Stimulated activated CD4-positive, alpha-beta T cell treated with anti-CD3 and anti-CD28 coated beads, TNF-alpha, amount 100 ng/mL, for 4 hours (primary cell): ENCODE data around the gene PHC2.

Experiments used
- DNase-seq, 3 experiments: peaks; one replicate each; pipeline ENCODE4 v3.0.0-alpha.2; 2020; ENCODE audit warnings: low read depth in 3 of 3

Gene PHC2

DNA sequence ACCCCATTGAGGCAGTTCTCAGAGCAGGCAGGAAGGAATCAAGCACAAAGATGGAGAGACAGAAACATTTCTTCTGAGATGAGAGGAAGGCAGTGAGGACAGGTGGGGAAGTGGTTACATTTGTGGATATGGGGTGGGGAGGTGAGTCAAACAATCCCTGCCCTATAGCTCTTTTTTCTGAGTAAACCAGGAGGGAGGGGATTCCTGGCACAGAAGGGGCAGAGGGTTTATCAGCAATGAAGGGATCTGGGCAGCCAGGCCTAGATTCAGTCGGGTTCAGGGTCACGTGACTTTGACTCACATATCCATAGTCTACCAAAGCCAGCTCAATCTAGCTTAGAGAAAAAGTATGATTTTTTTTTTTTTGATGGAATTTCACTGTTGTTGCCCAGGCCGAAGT, 15.7 kb upstream of the PHC2 start:
- DNase-seq, result no peak

DNA sequence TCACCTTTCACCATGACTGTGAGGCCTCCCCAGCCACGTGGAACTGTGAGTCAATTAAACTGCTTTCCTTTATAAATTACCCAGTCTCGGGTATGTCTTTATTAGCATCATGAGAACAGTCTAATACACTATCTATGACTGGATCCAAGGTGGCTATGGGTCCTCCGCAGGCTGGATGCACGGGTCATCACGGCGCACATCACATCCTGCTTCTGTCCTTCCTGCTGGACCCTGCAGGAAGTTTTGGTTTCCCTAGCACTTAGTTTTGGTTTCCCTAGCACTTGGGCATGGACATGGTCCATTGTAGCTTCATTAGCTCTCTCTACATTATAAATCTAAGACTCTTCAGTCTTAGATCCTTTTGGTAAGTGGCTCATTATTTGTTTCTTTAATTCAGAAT, 14.2 kb upstream of the PHC2 start:
- DNase-seq, result no peak

DNA sequence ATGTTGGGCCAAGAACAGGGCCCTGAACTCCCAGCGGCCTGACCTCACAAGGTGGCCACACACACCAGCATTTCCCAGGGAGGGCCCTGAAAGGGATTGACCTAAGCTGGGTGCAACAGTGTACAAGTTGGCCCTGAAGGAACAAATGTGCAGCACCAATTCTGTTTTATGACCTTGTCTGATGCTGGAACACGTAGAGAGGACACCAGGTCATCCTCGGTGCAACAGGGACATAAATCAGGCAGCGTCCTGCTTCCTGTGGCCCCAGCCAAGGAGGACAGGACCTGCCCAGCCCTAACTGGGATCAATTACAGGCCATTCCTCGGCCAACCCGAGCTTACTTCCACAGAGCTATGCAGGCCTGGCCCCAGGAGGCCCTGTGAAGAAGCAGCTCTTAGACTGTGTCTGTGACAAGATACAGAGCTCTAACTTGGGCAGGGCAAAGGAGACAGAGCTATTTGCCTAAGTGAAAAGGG, 12.8 kb upstream of the PHC2 start:
- no peak for DNase-seq

DNA sequence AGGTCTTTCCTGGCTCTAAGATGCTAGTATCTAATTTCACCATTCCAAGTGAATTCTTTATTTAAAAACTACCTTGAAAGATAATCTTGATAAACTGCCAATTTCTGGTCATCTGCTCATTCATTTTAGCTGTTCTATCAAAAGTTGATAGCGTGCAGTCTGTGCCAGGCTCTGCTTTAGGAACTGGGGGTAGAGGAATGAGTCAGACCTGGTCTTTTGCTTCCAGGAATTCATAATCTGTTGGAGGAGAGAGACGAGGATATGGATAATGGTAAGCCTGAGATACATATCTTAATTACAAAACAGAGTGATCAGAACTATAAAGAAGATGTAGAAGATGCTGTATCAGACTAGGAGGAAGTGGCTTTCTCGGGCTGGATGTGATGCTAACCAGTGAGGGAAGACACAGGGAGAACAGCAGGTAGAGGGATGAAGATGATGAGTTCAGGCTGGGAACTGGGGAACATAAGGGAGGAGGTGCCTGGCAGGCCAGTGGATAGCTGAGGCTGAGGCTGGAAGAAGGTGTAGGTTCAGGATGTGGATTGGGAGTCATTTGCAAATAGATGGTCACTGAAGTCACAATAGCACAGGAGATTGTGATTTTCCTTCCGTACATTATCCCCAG, 12.3 kb upstream of the PHC2 start:
- no peak for DNase-seq

DNA sequence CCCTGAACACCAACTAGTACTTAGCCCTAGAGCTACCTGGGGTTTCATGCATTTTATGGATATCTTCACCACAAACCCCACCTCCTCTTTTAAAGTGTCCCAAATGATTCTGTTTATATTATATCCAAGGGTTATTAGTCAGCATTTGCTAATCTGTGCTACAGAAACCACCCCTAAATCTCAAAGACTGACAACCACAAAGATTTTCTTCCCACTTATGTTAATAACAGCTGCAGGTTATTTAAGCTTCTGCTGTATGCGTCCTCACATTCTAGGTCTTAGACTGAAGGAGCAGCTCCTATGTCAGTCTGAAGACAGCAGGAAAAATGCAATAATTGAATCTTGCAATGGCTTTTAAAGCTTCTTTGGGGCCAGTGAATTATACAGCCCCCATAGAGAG, 11.2 kb upstream of the PHC2 start:
- no peak for DNase-seq

DNA sequence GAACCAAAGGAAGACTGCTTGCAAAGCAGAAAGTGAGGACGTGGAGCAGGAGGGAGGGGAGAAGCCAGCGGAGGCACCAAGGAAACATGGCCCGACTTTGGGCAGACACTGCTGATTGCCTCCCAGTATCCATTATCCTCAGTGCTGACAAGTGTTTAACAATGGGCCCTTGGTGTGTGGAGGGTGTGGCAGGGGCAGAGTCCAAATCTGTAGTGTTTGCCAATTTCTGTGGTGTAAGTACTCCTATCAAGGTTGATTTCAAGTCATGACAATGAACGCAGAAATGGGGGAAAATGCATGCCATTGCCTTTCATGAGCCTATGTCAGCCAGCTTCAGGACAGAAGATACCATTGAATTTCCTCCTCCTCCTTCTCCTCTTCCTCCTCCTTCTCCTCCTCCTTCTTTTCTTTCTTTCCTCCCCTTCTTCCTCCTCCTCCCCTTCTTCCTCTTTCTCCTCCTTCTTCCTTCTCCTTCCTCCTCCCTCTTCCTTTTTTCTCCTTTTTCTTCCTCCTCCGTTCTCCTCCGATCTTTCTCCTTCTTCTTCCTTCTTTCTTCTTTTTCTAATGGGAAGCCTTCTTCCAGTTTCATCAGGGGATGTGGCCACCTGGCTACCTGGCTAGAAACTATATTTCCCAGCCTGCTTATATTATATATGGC, 10.3 kb upstream of the PHC2 start:
- DNase-seq, result no peak

DNA sequence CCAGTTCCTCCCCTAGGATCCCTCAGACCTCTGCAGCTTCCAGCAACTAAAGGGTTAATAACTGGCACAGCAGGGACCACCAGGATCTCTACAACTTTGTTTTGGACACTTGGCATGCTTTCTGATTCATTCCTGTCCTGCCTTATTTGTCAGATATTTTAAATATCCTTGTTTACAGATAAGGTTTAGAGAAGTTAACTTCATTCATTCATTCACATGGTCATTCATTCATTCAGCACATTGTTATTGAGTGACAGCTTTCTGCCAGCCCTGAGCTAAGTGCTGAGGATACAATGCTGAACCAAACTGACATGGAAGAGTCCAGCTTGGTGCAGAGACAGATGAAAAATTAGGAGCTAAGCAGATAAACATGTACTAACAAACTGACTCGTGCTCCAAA, 8.8 kb upstream of the PHC2 start:
- no peak for DNase-seq

DNA sequence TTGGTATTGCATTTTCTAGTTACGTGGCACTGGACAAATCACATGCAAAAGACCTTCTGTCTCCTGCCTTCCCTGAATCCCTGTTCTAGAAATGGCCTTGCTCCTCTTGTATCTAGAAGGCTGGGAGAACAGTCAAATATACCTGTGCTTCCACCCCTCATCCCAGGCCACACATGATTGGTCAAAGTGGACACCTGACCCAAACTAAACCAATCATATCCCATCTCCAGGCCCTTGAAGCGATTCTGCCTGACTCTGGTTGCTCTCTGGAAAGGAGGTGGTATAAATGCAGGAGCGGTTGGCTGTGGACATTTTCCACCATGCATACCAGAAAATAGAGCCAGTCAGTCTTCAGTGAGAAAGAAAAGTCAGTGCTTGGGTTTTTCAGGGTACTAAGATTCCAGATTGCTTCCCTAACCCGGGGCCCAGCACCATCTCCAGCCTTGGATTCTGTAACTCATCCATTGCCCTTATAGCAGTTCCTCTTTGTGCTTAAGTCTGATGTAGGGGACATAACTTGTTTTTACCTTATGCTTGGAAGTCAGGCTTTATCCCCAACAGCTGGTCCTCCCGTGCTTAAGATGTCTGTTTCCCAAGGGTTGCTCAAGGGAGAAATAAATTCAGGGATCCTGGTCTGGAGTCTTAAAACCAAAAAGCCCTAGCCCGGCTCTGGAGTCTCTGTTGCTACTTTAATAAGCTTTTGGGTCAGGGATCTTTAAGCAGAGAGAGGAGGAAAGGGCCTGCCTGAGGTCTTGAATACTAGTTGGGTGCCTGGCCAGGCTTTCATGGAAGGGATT, 7.7 kb upstream of the PHC2 start:
- no peak for DNase-seq

DNA sequence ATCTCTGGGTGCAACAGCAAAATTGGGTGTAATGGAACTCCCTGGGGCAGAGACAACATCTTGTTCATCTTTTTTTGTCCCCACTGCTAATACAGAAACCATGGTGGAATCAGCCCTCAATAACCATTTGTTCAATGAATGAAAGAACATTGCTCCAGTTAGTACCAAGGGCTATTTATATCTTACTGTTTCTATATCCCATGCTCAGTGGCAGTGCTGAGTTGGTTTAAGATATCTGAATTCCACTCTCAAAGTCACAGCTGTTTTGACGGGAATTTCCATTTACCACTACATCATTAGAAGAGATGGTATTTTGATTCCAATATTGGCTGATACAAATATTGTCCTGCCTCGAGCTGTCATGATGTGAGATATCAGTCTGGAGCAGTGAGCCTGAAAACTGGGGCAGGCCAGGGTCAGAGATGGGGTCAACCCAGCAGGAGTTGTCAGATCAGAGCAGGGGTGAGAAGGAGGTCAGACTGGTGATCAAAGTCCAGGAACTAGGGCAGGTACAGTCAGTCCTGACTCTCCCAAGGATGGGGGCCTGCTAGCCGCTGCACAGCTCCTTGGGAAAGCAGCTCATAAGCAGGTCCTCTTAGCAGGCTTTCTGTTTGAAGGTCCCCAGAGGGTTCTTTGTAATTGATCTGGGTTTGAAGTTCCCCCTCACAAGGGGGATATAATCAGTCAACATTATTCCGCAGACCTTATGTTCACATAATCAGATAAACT, 5.8 kb upstream of the PHC2 start:
- no peak for DNase-seq

DNA sequence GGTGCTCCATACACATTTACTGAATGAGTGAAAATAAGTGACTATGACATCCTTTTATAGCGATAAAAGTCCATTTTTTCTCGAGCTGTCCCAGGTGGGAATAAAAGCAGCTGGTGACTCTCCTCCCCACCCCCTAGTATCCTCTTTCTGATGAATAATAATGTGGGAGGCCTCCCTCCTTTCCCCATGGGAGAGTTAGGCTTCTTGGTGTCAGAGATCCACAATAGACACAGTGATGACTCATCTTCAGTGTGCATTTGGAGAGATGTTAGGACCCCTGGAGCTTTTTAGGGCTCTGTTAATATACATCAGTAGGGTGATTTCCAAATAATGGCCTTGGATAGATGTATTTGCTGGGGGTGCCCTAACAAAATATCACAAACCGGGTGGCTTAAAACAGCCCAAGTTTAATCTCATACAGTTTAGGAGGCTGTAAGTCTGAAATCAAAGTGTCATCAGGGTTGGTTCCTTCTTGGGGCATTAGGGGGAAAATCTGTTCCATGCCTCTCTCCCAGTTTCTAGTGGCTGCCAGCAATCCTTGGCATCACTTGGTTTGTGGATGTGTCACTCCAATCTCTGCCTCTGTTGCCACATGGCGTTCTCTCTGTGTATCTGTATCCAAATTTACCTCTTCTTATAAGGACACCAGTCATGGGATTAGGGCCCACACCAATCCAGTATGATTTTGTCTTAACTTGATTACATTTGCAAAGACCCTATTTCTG, 4.4 kb upstream of the PHC2 start:
- DNase-seq, result no peak

DNA sequence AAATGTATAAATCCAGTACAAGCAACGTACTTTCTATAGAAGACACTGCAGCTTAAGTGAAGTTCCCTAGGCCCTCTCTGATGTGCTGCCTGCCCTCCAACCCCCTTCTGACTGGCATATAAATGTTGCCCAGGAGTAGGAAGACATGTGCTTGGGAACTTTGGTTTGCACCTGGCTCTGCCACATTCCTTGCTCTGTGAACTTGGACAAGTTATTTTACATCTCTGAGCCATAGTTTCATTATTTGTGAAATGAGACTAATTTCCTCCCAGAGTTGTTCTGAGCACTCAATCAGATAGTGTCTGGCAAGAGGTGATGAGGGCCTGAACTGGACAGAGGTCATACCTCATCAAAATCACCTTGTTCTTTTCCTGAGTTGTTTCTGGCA, 3.5 kb upstream of the PHC2 start:
- DNase-seq, result no peak

DNA sequence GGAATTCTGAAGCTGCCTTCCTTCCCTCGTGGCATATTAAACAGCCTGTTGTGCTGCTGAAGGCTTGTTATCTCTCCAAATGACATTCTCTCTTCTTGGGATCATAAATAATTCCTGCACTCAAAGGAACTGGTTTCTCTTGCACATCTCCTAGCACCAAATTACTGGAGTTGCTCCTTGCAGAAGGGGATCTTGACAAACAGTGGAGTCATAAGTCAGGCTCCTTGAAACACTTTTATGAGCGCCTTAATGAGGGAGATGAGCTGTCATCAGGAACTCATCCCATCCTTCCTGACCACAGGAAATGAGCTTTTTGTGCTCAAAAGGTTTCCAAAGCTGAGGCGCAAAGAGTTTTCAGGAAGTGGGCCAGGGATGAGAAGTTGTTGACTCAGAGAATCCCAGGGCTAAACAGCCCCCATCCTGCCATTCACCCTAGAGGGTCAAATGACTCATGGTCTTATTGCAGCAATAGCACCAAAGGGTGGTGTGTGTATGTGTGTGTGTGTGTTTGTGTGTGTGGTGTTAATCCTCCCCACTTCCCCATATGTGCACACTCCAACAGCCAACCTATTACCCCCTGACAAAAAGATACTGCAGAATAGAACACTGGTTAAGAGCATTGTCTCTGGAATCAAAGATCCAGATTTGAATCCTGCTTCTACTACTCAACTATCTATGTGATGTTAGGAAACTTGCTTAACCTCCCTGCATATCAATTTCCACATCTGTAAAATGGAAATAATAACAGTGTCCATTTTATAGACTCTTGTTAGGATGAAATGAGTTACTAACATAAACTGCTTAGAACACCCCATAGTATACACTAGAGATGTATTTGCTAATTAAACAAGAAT, 2.8 kb upstream of the PHC2 start:
- DNase-seq, result no peak

DNA sequence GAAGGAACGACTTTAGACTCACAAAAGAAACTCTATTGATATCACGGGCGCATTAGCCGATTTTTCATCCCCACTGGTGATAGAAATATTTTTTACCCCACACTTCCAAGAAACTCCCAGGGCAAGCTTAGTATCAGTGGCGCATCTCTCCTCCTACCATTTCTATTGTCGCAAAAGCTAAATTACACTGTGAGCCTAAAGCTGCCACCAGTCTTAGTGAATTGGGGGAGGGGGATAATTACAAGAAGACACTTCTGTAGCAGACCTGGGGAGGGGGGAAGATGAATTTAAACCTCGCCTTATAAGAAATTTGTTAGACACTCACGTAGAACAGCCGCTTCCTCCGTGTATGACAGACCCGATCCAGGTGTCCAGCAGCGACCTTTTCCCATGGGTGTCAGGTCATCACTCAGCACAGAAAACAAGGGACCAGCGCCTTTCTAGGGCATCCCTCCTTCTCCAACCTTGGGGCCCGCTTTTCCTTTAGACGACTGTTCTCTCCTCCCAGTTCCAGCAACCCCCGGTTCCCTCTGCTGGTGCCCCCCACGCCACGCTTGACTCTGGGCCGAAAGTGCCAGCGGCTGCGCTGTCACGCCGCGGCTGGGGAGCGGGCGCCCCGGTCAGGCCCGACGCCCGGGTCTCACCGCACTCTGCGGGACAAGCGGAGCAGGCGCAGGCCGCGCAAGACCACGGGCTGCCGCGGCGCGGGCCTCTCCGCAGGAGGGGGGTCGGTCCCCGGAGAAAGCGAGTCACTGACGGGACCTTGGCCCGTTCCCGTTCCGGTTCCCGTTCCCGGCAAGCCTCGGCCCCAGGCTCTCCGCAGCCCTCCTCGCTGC, 821 bp downstream of the PHC2 start:
- peak in 2 of 3 experiments; percentile 9 for DNase-seq

DNA sequence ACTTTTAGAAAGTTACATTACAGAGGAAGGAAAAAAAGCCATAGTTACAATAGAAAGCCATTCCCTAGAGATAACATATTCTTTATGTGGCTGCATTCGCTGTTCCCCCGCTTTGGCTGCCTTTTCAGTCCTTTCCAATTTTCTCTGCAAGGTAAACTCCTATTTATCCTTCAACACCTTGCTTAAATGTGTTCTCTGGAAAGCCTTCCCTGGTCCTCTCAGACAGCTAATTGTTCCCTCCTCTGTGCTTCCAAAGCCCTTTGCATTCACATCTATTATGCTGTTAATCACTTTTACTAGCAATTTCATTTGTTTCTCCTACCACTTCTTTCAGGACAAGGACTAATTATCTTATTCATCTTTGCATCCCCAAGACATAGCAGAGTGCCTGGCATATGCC, 1.6 kb downstream of the PHC2 start:
- no peak for DNase-seq

DNA sequence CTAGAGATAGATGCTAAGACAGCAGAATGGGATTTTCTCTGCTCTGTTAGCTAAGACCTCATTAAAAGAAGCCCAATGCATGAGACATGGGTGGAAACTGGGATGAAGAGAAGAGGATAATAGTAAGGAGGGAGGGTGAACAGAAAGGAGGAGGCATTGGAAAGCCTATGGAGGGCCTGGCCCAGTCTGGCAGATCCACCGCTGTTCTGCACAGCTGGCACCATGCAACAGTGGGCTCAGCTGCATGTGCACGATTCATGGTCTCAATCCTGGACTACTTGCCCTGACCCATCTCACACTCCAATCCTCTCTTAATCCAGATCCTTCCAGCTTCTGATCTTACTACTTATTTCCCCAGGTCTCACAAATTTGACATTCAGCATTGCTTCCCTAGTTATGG, 2.2 kb downstream of the PHC2 start:
- DNase-seq, result no peak

DNA sequence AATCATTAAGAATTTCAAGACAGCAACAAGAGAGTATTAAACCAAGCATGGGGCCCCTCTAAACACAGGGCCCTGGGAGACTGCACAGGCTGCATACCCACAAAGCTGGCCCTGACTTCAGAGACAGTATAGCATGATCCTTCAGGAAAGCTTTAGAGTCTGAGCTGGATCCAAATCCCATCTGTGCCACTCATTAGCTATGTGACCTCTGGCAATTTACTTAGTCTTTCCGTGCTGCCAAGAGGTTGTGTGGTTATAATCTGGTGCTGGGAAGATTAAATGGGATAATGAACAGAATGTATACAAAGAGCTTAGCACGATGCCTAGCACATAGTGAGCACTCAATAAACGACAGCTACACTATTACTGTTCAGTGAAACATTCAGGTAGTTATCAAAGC, 4.0 kb downstream of the PHC2 start:
- DNase-seq, result no peak

DNA sequence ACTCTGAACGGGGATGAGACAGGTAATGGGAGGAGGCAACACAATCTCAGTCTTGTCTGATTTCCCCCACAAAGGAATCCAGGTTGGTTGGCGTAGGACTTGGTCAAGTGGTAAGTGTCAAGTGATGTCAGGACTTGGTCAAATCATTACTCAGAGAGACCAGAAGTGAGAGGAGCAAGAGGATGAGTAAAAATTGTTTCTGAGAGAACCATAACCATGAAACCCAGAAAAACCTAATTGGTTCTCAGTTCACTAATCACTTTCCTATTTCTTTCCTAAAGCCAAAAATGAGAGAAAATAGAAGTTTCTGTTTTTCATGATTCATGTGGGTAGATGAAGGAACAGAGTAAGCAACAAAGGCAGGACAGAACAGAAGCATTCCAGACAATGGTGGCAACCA, 5.0 kb downstream of the PHC2 start:
- no peak for DNase-seq

DNA sequence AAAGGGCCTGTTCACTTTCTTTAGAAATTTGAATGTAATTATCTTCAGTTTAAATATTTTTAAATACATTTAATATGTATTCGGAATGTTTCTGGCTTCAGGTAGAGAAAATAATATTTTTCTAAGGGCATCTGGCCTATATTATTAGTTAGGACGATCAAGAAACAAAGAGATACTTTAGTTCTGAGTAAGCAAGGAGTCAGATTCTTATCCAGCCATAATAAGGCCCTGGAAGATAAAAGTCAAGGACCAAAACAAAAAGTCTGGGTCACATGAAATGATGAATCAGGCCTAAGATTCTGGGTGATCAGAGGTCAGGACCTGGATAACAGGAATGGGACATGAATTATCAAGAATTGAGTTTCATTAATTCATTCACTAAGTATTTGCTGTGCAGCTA, 6.3 kb downstream of the PHC2 start:
- DNase-seq, result no peak

DNA sequence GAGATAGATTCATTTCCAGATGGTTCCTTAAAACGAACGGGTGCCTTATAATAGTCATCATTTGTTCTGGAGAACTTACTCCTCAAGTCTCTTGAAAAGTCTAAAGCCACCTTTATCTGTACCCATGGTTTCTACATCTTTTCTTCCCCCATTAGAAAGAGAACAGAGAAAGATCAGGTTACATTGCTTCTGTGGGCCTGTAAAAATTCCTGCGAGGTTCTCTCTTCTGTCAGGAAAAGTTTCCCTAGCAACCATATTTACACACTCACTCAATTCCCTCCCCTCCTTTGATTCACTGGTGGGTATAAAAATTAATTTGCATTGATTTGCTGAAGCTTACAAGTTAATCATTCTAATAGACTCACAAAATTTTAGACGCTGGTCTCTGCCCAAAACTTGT, 6.7 kb downstream of the PHC2 start:
- DNase-seq, result no peak
